GM23338 (cell line): ENCODE measurements around the gene PANK3. TPM values are rescaled to one million over a fixed set of nuclear protein-coding genes. Genes with fewer than 3 reads are reported as not detected.

Experiments
- ATAC-seq: fragments of 200-7000 bp; cut with Tn5 transposase; 3 replicates; pipeline ENCODE4 v1.9.1; 2020
- DNase-seq: peaks from one replicate; pipeline ENCODE4 v3.0.0-alpha.2; 2015; ENCODE audit warnings: low spot score
- H2AFZ ChIP-seq: fragments of 200-600 bp; sonication (generic); 2 replicates; pipeline ENCODE4 v1.8.0; 2016; ENCODE audit warnings: antibody characterized with exemption, mild to moderate bottlenecking, moderate library complexity
- H3F3A ChIP-seq: fragments of 200-600 bp; sonication (generic); replicated peaks from 2 replicates; pipeline ENCODE4 v1.8.0; 2017; ENCODE audit warnings: antibody characterized with exemption, mixed run types, low read depth
- H3K27ac ChIP-seq: fragments of 200-600 bp; sonication (generic); 2 replicates; pipeline ENCODE4 v1.6.1; 2016; ENCODE audit warnings: low read depth
- H3K27me3 ChIP-seq: fragments of 200-600 bp; sonication (generic); 2 replicates; pipeline ENCODE4 v1.8.0; 2016; ENCODE audit warnings: mild to moderate bottlenecking, mixed run types, moderate library complexity; ENCODE audit not compliant: insufficient read depth
- H3K36me3 ChIP-seq: fragments of 200-600 bp; sonication (generic); 2 replicates; pipeline ENCODE4 v1.8.0; 2016; ENCODE audit warnings: mild to moderate bottlenecking; ENCODE audit not compliant: insufficient read depth
- H3K4me1 ChIP-seq: fragments of 200-600 bp; sonication (generic); 2 replicates; pipeline ENCODE4 v1.8.0; 2016; ENCODE audit warnings: mild to moderate bottlenecking, moderate library complexity; ENCODE audit not compliant: insufficient read depth
- H3K4me2 ChIP-seq: fragments of 200-600 bp; sonication (generic); 2 replicates; pipeline ENCODE4 v1.7.1; 2017; ENCODE audit warnings: mixed run types
- H3K4me3 ChIP-seq: fragments of 200-600 bp; sonication (generic); 2 replicates; pipeline ENCODE4 v1.6.1; 2016; ENCODE audit warnings: mixed run types
- H3K79me2 ChIP-seq: fragments of 200-600 bp; sonication (generic); replicated peaks from 2 replicates; pipeline ENCODE4 v1.8.0; 2017; ENCODE audit warnings: mild to moderate bottlenecking; ENCODE audit not compliant: insufficient read depth
- H3K9me2 ChIP-seq: fragments of 200-600 bp; sonication (generic); 2 replicates; pipeline ENCODE4 v1.8.0; 2017; ENCODE audit not compliant: insufficient read depth
- H4K20me1 ChIP-seq: fragments of 200-600 bp; sonication (generic); replicated peaks from 2 replicates; pipeline ENCODE4 v1.8.0; 2017; ENCODE audit warnings: mild to moderate bottlenecking; ENCODE audit not compliant: insufficient read depth
- H3K27ac Mint-ChIP-seq: 2 replicates; pipeline ENCODE4 v1.8.0; 2020; ENCODE audit warnings: inconsistent platforms, mild to moderate bottlenecking, moderate library complexity, mixed read lengths
- H3K27me3 Mint-ChIP-seq: 3 replicates; pipeline ENCODE4 v1.8.0; 2022; ENCODE audit warnings: low read depth, mild to moderate bottlenecking, moderate library complexity, mixed read lengths, inconsistent platforms; ENCODE audit not compliant: insufficient read depth, poor library complexity
- H3K36me3 Mint-ChIP-seq: 3 replicates; pipeline ENCODE4 v1.8.0; 2021; ENCODE audit warnings: low read depth, mild to moderate bottlenecking, inconsistent platforms, moderate library complexity, mixed read lengths
- H3K4me1 Mint-ChIP-seq: 3 replicates; pipeline ENCODE4 v1.8.0; 2020; ENCODE audit warnings: mild to moderate bottlenecking, inconsistent platforms, mixed read lengths
- H3K4me3 Mint-ChIP-seq: 3 replicates; pipeline ENCODE4 v1.8.0; 2021; ENCODE audit warnings: moderate library complexity, mild to moderate bottlenecking, inconsistent platforms, mixed read lengths
- H3K9me3 Mint-ChIP-seq: 3 replicates; pipeline ENCODE4 v1.8.0; 2020; ENCODE audit warnings: moderate library complexity, mild to moderate bottlenecking, inconsistent platforms, mixed read lengths
- CREB1 ChIP-seq: fragments of 250-450 bp; sonication (Bioruptor Pico); IDR thresholded peaks from 2 replicates; pipeline ENCODE4 v1.5.0; 2020; ENCODE audit warnings: low read depth, mild to moderate bottlenecking, moderate library complexity
- CTCF ChIP-seq, 2 experiments: fragments of 200-600 bp in 1 of 2; sonication (generic) in 1 of 2; conservative IDR thresholded peaks; 2 replicates each; pipeline versions ENCODE4 v1.5.1 to v1.6.1; 2016 to 2017; ENCODE audit warnings: antibody characterized with exemption in 2 of 2, low read depth in 2 of 2, mild to moderate bottlenecking in 2 of 2, moderate library complexity in 1 of 2
- ETS1 ChIP-seq: IDR thresholded peaks from 2 replicates; pipeline ENCODE4 v1.6.1; 2016; ENCODE audit warnings: antibody characterized with exemption
- EZH2 ChIP-seq: fragments of 200-600 bp; sonication (generic); IDR thresholded peaks from one replicate; pipeline ENCODE4 v1.8.0; 2017; ENCODE audit warnings: antibody characterized with exemption, mild to moderate bottlenecking, low read depth; ENCODE audit not compliant: unreplicated experiment
- EZH2phosphoT487 ChIP-seq: fragments of 200-600 bp; sonication (generic); IDR thresholded peaks from one replicate; pipeline ENCODE4 v1.8.1; 2018; ENCODE audit warnings: antibody characterized with exemption; ENCODE audit not compliant: unreplicated experiment
- NANOG ChIP-seq: IDR thresholded peaks from 2 replicates; pipeline ENCODE4 v1.6.1; 2016; ENCODE audit warnings: antibody characterized with exemption, borderline replicate concordance
- POLR2AphosphoS5 ChIP-seq: IDR thresholded peaks from 2 replicates; pipeline ENCODE4 v1.6.1; 2016; ENCODE audit warnings: antibody characterized with exemption, low read depth
- STAT1 ChIP-seq: IDR thresholded peaks from one replicate; pipeline ENCODE4 v1.6.1; 2016; ENCODE audit warnings: antibody characterized with exemption; ENCODE audit not compliant: unreplicated experiment
- ZNF114 ChIP-seq: fragments of 250-450 bp; sonication (Bioruptor Pico); IDR thresholded peaks from 2 replicates; pipeline ENCODE4 v1.5.0; 2020; ENCODE audit warnings: mild to moderate bottlenecking, moderate library complexity
- ZNF331 ChIP-seq: fragments of 250-450 bp; sonication (Bioruptor Pico); IDR thresholded peaks from 2 replicates; pipeline ENCODE4 v1.5.0; 2020; ENCODE audit warnings: low read depth, mild to moderate bottlenecking, moderate library complexity
- ZNF462 ChIP-seq: fragments of 250-450 bp; sonication (Bioruptor Pico); IDR thresholded peaks from 2 replicates; pipeline ENCODE4 v1.5.0; 2020; ENCODE audit warnings: mild to moderate bottlenecking, moderate library complexity
- polyA plus RNA-seq: library from polyadenylated mRNA; unstranded; fragments of >200 nt; fragmentation: Nextera tagmentation; extraction: Ambion mirVana; gene quantifications from 2 replicates; pipeline ENCODE4 v1.2.1, GENCODE V29; 2016
- total RNA-seq: library from RNA; depleted of rRNA; stranded (reverse); fragments of >200 nt; shearing (Covaris generic); gene quantifications from 2 replicates; pipeline ENCODE4 v1.2.3, GENCODE V29; 2014
- TF ChIP-seq, protein P1 (sequence below): IDR thresholded peaks from one replicate; pipeline ENCODE4 v1.6.1; 2018; ENCODE audit warnings: antibody characterized with exemption; ENCODE audit not compliant: unreplicated experiment

PANK3 gene
- total and polyA plus RNA-seq, 2 experiments from 2014 or later: 17.0 to 91.6 TPM

- peaks cover 33% of the 10 kb centered on the region for H3K27me3 Mint-ChIP-seq
- Histone ChIP-seq H3K36me3 (no peaks in the 10 kb centered on the region; the same call in 1 of the 2 replicates), H3K4me3 (no peak overlapping the region), H3K4me1 (peaks cover 21% of the 10 kb centered on the region), H3K79me2 (no peaks in the 10 kb centered on the region), H3K27me3 (peaks cover 26% of the 10 kb centered on the region), H2AFZ (peak overlapping the region; percentile 40), H3K27ac (0 out of 2 replicates have a peak overlapping the region, but pooled peaks have one; percentile 33), H4K20me1 (peaks cover 10% of the 10 kb centered on the region), H3F3A (0 out of 2 replicates have a peak, but pooled peaks cover 7% of the 10 kb centered on the region), H3K9me2 (no peaks in the 10 kb centered on the region), H3K4me2 (peak overlapping the region; percentile 58)
- no peak overlapping the region for H3K4me3 Mint-ChIP-seq
- peaks cover 12% of the 10 kb centered on the region for H3K36me3 Mint-ChIP-seq
- no peak overlapping the region for H3K27ac Mint-ChIP-seq
- TF ChIP-seq ZNF331 (no peak), ZNF114 (no peak), POLR2AphosphoS5 (no peak), EZH2 (no peak), EZH2phosphoT487 (no peak), ZNF462 (no peak), STAT1 (no peak), NANOG (no peak), ETS1 (no peak), CREB1 (no peak), CTCF (conservative IDR thresholded peaks at IDR 0.05; ENCODE audit: low read depth in 2 of 2) (no peak)
- TF ChIP-seq, protein P1, sequence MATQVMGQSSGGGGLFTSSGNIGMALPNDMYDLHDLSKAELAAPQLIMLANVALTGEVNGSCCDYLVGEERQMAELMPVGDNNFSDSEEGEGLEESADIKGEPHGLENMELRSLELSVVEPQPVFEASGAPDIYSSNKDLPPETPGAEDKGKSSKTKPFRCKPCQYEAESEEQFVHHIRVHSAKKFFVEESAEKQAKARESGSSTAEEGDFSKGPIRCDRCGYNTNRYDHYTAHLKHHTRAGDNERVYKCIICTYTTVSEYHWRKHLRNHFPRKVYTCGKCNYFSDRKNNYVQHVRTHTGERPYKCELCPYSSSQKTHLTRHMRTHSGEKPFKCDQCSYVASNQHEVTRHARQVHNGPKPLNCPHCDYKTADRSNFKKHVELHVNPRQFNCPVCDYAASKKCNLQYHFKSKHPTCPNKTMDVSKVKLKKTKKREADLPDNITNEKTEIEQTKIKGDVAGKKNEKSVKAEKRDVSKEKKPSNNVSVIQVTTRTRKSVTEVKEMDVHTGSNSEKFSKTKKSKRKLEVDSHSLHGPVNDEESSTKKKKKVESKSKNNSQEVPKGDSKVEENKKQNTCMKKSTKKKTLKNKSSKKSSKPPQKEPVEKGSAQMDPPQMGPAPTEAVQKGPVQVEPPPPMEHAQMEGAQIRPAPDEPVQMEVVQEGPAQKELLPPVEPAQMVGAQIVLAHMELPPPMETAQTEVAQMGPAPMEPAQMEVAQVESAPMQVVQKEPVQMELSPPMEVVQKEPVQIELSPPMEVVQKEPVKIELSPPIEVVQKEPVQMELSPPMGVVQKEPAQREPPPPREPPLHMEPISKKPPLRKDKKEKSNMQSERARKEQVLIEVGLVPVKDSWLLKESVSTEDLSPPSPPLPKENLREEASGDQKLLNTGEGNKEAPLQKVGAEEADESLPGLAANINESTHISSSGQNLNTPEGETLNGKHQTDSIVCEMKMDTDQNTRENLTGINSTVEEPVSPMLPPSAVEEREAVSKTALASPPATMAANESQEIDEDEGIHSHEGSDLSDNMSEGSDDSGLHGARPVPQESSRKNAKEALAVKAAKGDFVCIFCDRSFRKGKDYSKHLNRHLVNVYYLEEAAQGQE: no peak
- peaks cover 12% of the 10 kb centered on the region; the same call in 2 of the 3 replicates for H3K9me3 Mint-ChIP-seq
- peak; percentile 33 for ATAC-seq
- H3K4me1 Mint-ChIP-seq: peaks cover 35% of the 10 kb centered on the region; the same call in 2 of the 3 replicates
- DNase-seq: peak; percentile 45
Observed at GRCh38 chr5:168531987-168532864, 46.9 kb downstream of the PANK3 start.
